GM19455 (cell line): ENCODE data around the gene SPATC1L.
A peak's percentile ranks its signal among the peaks of the same experiment; 100 is the strongest.
"Not testable (repeated sequence)": the region's sequence is repeated elsewhere in the genome, so short reads cannot be mapped to it uniquely, and the experiment has no call there.

ENCODE experiments used
- ATAC-seq: cut with Tn5 transposase; IDR thresholded peaks from one replicate; pipeline ENCODE4 v1.9.1; 2021; ENCODE audit not compliant: unreplicated experiment

SPATC1L gene

DNA sequence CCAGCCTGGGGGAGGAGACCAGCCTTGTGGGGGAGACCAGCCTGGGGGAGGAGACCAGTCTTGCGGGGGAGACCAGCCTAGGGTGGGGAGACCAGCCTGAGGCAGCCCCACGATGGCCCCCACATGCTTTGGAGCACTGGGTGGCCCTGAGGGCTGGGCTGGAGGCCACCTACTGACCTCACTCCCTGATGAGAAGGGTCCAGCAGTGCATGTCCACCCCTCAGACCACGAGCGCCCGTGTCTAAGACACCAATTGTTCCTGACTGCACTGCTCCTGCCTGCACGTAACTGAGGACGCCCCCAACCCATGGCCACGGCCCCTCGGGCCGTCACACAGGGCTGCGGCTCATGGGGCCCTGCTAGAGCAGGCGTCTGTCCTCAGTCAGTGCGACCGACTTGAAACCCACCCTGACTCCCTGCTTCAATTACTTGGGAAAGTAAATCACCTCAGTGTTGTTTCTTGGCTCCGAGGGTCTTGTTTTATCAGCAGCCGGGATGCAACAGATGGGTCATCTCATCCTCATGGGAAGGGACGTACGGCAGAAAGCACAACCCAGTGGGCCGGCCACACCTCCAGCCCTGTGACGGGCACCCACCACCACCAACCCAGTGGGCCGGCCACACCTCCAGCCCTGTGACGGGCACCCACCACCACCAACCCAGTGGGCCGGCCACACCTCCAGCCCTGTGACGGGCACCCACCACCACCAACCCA, at the start of gene SPATC1L:
Gene SPATC1L, minus strand, starts transcription at position 550 of the 715 bp plus-strand sequence. CDS start 1,643 bp downstream, outside the sequence.
- ATAC-seq, result no peak

DNA sequence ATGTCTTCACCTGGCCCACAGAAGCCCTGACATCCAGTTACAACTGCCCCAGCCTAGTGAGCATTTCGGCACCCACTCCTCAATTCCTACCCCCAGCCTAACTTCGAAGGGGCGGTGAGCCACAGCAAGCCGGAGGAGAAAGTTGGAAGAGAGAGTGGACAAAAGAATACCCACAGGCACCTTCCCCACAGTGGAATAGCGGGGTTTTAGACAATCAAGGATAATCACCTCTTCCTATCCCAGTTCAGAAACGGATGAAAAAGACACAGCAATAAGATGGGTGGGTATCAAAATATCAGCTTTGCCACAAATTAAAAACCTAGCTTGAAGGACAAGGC, 45.6 kb upstream of the SPATC1L start:
- no peak for ATAC-seq

DNA sequence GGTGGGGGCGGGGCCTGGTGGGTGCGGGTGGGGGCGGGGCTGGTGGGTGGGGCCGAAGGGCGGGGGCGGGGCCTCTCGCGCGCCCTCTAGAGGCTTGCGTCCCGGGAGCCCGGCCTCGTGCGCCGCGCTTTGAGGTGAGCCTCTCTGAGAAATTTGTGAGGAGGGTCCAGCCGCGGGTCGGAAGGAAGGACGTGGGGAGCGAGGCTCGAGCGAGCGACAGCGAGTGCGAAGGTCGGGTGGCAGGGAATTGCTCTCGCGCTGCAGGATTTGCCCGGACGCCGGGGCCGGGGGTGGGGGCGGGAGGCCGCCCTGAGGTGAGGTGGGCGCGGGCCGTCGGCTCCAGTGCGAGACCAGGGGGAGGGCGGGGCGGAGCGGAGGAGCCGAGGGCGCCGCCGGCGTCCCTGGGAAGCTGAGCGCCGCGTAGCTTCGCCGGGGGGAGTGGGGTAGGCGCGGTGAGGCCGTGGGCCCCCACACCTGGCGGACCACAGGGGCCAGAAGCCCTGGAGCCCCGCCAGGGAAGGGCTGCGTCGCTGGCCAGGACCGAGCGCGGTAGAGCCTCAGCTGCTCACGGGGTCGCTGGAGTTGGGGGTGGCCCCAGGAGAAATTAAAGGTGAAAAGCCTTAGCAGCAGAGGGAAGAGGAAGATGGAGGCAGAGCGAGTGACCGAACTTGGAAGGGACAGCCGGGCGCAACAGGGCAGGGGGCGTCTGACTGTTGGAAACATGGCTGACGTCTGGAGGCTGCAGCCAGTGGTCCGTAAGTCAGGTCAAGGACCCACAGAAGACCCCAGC, 45.1 kb upstream of the SPATC1L start:
- ATAC-seq, result peak; percentile 25

DNA sequence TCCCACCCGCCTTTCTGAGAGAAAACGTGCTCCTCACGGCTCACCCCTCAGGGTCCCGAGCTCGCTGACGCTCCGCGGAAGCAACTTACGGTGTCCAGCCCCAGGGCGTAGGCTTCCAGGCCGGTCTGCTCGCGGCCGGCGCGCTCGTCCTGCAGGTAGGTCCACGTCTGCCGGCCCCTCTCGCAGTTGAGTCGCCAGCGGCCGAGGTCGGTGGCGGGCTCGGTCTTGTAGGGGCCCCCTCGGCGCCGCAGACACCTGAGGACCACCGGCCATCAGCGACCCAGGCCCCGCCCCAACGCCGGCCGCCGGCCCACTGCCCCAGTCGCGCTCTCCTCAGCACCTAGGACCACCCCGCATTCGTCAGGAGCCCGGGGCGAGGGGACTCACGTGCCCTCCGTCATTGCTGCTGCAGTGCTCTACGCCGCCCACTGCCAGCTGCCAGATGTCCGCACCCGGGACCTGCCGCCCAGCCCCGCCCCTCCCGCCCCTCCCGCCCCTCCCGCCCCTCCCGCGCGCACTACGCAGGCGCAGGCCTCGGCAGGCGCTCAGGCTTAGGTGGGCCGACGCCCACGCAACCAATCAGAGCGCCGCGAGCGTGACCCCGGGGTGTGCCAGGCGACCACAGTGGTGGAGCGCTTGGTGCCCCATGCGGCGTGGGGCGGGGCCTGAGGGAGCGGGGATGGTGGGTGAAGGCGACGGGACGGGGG, 44.2 kb upstream of the SPATC1L start, which contains the start of gene LSS:
Gene LSS, minus strand, starts transcription at position 430 of the 707 bp plus-strand sequence. Its CDS starts 29 bp downstream, at position 401.
- peak; percentile 77 for ATAC-seq

DNA sequence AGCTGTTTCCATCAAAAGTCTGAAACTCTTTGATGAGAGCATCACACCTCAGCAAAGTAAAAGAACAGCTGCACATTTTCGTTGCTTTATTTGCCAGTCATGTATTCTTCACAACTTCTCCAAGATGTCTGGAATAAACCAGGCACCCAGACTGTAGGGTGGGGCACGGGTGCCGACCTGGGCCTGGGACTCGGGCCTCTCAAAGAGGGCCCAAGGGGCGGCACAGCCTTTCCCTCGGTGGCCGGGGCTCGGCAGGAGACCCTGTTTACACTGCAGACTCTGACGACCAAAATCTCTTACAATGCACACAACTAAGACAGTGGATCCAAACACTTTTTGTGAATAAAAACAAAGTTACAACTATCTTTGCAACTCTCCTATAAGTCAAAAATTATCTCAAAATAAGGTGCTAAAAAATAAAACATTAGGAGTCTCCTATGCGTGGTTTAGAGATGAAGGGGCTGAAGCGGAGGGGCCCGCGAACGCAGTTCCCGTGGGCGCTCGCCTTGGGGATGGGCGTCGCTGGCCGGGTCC, 43.6 kb upstream of the SPATC1L start:
- ATAC-seq, result no peak

DNA sequence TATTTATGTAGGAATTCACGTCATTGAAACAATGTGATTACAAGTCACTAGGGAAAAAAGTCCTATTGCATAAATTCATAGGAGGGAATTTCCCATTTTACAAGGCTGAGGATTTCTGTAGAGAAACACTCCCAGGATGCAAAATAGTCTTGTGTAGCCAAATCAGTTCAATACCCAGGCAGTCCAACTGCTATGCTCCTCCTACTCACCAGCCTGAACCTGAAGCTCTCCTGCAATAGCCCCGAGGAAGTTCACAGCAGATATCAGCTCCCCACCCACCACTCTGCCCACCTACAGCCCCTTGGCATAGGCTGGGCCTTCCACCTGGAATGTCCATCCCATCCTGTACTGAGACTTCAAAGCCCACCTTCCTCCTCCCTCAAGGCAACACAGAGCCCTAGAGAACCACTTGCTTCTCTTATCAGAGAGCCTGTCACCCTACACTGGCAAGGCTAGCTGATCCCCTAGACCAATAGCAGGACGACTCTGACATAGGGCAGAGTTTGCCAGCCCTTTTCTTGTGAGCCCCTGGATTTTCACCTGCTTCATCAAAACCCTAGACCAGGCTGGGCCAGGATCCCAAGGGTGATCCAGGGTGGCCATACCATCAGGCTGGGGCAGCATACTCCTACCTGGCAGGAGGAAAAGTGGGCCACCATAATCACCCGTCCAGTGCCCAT, 42.8 kb upstream of the SPATC1L start:
- ATAC-seq, result no peak

DNA sequence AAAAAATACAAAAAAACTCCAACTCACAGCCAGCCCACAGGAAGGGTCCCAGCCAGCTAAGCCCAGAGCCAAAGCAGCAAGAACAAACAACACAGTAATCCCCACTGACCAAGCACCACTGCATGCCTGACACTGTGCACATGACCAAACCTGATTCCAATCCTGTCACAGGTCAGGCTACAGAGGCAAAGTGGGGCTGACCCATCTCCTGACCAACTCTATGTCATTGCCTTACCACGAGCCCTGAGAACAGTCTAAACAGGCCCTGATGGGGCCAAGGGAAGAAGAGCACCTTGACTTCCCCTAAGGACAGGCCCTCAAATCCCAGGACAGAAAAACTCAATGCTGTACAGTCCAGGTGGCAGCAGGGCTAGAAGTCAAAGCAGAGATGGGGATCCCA, 41.9 kb upstream of the SPATC1L start:
- no peak for ATAC-seq

DNA sequence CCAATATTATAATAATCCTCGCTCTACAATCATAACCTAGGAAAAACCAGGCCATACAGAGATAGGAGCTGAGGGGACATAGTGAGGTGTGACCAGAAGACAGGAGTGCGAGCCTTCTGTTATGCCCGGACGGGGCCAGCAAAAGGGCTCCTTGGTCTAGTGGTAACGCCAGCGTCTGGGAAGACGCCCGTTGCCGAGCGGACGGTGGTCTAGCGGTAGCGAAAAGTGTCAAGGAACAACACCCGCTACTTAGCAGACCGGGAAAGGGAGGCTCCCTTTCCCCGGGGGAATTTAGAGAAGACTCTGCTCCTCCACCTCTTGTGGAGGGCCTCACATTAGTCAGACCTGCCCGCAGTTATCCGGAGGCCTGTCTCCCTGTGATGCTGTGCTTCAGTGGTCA, 39.4 kb upstream of the SPATC1L start:
- not testable (repeated sequence) for ATAC-seq

DNA sequence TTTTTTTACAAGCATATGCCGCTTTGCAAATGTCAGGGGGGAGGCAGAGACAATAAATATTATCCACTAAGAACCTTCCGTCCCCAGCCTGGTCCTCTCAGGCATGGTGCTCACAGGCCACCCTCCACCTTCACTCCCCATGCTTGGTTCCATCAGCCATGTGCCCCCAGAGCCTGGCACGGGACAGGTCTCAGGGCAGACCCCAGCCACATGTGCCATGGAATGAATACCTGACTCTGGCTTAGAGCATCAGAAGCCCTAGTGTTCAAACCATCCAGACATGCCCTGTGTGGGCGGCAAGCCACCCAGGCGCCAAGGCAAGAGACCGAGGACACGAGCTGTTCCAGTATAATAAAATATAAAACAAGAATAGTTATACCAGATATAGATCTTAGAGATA, 39.0 kb upstream of the SPATC1L start:
- no peak for ATAC-seq

DNA sequence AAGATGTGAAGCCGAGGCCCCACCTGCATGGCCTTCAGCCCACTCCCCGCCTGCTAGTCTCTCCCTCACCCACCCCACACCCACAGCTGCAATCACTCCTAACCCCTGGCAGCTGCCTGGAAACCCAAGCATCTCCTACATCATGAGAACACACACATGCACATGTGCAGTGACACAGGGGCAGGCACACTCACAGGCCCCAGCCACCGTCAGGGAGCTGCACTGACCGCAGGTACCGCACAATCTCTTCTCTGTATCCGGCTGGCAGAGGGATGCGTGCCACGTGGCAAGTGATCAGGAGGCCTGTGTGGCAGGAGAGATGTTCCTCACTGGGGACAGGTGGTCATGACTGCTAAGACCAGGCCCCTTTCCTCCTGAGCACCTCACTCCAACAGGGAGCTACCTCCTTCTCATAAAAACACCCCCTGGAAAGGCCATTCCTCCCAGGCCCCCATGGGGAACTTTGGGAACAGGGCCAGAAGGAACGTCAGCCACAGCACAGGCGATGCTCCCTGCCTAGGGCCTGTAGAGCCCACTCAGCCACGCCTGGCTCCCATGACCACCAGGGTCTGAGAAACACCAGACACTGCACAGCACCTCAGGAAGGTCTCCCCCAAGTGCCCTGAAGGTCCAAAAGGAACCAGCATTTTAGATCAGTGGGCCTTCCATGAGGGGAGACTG, 38.3 kb upstream of the SPATC1L start:
- no peak for ATAC-seq

DNA sequence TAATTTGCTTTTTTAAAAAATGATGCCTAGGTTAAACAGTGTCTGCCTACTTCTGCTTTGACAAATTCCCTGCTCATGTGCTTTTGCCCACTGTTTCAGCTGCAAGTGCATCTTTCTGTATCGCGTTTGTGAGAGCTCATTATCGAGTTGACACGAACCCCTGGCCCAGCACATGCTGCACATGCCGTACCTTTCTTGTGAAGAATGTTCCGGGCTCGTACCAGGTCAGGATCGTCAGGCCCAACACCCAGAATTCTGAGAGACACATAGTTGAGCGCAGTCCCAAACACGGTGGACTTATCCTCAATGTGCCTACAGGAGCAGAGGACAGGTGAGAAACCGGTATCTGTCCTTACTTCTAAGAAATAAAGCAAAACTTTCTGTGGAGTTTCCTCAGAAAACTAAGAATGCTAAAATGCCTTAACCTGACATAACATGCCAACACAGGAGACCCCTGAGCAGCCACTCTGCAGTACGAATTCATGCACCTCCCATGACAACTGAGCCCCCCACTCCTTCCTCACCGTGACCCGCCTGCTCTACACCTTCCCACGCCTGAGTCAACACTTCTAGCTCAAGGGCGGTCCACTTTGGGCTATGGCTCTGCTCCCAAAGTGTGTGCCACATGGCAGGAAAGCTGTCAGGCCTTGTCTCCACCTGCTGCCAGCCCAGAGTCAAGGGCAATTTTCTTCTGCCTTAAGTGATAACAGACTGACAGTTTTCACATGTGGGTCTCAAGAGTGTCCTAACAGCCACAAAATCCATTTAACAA, 37.6 kb upstream of the SPATC1L start:
- no peak for ATAC-seq

DNA sequence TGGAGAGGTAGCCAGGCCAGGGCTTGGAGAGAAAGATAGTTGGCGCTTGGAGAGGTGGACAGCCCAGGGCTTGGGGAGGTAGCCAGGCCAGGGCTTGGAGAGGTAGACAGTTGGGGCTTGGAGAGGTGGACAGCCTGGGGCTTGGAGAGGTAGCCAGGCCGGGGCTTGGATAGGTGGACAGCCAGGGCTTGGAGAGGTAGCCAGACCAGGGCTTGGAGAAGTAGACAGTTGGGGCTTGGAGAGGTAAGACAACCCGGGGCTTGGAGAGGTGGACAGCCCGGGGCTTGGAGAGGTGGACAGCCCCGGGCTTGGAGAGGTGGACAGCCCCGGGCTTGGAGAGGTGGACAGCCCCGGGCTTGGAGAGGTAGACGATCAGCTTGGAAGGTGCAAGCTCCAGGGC, 36.6 kb upstream of the SPATC1L start:
- ATAC-seq, result no peak

DNA sequence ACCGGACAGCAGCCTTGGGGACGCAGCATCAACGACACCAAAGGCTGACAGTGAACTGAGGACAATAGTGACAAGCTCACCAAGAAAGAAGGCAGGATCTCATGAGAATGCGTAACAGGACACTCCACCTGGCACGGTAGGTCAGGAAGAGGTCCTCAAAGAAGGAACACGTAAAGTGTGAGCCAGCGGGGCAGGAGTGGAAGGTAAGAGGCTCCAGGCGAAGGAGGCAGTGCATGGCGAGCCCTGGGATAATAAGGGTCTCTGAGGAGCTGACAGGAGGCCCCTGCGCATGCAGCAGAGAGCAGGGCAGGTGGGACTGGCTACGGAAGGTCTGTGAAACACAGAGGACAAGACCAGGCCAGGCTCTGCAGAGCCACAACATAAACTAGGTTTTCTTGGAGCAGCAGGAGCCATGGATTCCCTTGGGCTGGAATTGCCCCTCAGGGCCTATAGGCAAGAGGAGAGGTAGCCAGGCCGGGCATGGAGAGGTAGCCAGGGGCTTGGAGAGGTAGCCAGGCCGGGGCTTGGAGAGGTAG, 36.1 kb upstream of the SPATC1L start:
- ATAC-seq, result no peak

DNA sequence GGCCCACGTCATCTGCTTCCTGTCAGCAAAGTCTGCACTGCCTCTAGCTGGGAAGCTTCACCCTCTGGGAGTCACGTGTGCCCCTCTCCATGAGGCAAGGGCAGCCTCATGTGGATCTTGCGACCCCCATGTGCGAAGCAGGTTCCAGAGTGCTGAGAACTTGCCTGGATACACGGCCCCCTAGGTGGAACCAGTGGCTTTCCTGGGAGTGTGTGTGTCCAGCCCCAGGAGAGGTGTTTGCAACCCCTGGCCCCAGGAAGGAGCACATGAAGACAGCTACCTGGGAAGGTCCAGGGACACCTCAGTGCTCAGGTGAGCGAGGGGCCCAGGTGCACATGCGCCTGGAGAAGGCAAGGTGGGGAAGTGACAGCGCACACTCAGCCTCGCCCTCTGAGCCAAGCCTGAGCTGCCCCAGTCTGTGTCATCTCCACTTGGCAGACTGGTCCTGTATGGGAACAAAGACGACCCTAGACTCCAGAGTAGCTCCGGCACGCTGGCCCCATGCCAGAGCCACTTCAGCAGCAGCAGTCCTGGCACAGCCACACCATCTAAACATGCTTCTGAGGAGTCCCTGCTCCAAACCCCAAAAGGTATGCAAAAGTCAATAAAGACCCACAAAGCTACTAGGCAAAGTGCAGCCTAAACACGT, 35.5 kb upstream of the SPATC1L start:
- no peak for ATAC-seq

DNA sequence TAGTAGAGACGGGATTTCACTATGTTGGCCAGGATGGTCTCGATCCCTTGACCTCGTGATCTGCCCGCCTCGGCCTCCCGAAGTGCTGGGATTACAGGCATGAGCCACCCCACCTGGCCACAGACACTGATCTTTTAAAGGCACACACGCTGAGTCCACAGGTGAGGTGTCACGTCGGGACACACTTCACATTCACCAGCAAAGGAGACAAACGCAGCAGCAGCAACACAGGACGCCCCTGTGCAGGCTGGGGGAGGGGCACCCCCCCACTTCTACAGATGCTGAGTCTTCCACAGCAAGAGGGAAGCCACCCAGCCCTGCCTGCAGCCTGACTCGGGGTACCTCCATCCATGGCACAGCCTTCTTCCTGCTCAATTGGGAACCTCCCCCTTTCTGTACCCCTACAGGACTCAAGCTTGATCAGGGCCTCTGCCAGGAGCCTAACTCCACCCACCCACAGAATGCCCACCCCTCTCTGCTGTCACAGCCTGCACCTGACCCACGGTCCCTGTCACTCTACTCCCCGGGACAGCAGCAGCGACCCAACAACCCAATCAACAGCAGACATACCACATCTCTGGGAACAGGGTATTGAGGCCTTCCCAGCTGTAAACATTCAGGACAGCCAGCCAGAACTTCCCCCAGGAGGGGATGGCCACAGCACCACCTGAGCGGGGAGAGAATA, 34.8 kb upstream of the SPATC1L start:
- no peak for ATAC-seq

DNA sequence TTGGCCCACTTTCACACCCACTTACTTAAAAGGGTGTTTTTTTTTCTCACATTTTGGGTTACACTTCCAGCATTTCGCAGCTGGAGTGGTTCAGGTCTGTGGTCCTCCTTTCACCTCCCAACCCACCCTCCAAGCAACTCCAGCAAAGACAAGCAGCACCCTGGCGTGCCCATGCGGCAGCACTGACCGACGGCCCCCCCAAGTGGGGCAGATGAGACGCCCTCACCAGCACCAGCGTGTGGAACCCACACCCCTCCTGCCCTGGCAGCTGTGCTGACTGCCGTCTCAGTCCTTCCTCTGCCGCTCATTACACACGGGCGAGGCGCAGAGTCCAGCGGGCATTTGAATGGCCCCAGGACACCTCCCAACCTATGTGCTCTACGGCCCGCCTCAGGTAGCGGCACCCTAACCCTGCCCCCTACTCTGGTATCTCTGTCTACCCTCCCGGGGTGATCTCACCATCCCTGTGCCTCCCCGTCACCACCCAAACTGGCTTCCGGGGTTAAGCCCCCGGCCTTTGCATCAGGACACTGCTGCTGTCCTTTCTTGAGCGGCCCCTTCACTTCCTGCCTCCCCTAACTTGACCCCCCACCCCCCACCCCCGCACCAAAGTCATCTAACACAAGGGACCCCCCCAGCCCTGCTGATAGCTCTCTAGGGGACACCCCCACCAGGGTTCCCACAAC, 33.4 kb upstream of the SPATC1L start:
- ATAC-seq, result no peak

DNA sequence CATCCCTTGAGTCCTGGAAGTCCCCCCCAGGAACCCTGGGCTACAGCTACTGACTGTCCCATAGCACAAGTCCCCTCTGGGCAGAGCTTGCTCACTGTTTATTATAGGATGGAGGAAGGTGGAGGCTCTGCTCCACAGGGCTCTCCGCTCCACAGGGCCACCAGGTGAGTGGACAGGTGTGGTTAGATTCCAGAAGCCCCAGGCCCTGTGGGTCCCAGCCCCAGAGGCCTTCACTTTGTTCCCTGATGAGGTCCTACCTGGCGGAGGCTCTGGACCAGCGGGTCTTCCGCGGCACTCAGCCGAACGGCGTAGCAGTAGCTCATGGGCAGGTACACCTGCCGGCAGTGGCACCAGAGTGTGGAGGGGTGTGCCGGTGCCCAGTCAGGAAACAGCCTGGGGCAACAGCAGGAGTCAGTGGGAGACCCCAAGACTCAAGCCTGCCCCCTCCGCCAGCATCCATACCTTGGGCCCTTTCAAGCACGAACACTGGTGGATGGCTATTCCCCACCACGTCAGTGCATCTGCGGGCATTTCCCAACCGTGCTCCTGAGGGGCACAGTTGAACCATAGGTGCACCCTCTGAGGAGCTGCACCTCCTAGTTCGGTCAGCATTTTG, 32.0 kb upstream of the SPATC1L start:
- ATAC-seq, result no peak
